LNCAP (cell line): ENCODE results near the gene PAX8.

ENCODE experiments used
- CTCF ChIP-seq: fragments of 450-650 bp; IDR thresholded peaks from 2 replicates; pipeline ENCODE4 v1.5.1; 2017; ENCODE audit warnings: mild to moderate bottlenecking

Gene PAX8

GRCh38 chr2:113167115-113167932 lies 111.4 kb downstream of the PAX8 start:
- TF ChIP-seq CTCF = no peak

- TF ChIP-seq CTCF = no peak
These were observed 112.5 kb downstream of the PAX8 start for GRCh38 chr2:113166187-113166645.
